HG03439 (cell line): ENCODE measurements around the gene AOPEP.

Experiments used
- ATAC-seq: cut with Tn5 transposase; IDR thresholded peaks from one replicate; pipeline ENCODE4 v1.9.1; 2021; ENCODE audit warnings: mild to moderate bottlenecking, moderate library complexity; ENCODE audit not compliant: unreplicated experiment

AOPEP gene

DNA sequence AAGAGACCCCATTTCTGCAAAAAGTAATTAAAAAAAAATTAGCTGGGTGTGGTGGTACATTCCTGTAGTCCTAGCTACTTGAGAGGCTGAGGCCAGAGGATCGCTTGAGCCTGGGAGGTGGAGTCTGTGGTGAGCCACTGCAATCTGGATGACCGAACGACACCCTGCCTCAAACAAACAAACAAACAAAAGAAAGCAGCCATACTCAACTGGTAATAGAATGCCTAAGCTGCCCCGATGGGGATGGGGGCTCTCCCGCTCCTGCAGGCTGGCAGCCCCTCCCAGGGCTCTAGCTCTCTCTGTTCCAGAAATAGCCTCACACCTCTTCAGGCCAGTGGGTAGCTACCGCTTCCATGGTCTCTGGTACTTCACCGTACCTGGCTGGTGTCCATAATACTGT, 349.2 kb downstream of the AOPEP start:
- ATAC-seq = no peak

DNA sequence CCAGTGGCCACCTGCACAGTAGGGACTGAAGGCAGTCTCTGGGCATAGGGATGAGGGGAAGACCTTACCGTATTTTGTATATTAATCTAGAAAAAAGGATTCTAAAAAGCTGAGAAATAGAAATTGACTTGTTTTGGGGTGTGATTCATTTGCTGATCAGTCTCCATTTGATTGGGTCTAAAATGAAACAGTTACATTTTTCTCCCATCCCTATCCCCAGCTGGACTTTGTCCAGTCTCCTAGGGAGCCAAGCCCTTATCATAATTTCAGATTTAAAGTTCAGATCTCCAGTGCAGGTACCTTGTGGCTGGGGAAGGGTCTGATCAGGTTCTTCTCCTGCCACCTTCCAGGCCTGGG, 350.2 kb downstream of the AOPEP start:
- ATAC-seq = no peak

DNA sequence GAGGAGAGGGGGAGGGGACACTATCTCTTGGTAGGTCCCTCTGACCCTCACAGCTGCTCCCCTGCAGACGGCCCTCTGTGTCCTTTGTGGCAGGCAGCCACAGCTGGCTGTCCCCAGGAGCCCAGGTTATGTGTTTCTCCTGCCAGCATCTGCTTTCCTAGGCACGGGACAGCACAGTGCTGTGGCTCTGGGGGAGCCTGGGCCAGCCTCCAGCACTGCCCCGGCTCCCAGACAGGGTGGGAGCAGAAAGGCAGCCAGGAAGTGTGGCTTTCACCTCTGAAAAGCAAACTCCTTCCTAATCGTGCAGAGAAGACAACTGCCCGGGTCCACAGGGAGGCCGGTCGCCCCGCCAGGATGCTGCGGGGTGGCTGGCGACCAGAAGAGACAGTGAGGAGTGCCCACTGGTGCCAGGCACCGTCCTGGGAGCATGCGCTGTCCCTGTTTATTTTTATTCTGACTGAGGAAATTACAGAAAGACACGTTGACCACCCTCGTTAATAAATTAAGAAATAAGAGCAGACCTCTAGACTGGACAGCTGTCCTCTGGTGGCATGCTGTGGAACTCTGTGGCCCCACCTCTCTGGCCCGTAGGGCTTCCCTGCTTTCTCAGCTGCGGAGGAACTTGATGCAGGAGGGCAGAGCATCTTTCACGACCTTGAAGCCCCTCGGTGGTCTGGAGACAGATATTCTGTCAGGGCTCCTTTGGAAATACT, 350.7 kb downstream of the AOPEP start:
- no peak for ATAC-seq

DNA sequence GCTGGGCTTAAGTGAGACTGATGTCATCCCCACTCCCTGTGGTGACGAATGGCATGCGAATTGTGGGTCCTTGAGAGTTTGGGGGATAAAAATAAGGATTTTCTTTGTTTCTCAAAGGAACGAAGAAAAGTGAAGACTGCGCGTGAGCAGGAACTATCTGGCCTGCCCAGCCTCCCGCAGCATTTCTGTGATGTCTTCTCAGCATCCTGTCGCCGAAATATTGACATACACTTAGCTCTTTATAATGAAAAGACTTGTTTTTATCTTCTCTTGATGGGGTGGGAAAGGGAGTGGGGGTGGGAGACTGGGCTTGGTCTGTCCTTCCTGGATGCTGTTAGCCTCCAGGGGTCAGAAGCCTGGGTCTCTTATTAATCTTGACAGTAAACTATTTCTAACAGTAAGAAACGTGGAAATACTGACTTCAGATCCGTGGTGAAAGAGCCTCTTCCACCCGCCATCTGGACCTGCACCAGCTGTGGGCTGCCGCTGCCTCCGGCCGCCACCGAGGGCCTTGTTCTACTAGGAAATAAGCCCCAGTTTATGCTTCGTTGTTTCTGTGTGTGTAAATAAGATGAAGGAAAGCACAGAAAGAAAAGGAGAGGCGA, 351.4 kb downstream of the AOPEP start:
- ATAC-seq = no peak

DNA sequence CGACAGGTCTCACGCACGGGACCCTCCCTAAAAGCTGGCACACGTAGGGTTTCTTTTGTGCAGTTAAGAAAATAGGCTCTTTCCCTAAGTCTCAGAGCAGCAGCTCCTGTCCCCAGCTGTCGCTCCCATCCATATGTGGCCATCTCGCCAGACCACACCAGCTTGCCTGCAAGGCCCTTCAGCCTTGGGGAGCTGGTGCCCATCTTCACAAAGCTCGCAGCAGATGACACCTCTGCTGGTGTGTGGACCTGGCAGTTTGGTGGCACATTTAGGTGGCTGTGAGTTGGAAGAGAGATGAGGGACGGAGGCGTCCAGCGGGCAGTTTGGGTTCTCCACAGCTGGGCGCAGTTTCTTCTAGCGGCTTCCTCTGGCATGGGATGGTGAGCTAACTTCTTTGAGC, 352.0 kb downstream of the AOPEP start:
- no peak for ATAC-seq

DNA sequence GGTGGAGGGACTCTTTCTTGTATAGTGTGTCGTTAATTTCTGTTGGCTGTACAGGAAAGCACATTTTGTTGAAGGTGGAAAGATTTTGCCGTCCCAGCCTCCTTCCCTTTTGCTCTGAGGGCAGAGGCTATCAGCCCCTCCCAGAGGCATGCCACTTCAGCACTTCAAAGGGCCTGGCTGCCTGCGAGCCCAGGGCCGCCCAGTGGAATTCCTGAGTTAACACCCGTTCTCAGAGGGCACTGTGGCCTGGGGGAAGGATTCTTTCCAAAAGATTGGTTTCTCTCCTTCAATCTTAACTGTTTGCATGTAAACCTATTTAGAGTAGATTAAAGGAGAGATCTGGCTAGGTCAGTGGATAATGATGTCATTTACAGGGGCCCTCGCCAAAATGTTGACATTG, 352.4 kb downstream of the AOPEP start:
- no peak for ATAC-seq

DNA sequence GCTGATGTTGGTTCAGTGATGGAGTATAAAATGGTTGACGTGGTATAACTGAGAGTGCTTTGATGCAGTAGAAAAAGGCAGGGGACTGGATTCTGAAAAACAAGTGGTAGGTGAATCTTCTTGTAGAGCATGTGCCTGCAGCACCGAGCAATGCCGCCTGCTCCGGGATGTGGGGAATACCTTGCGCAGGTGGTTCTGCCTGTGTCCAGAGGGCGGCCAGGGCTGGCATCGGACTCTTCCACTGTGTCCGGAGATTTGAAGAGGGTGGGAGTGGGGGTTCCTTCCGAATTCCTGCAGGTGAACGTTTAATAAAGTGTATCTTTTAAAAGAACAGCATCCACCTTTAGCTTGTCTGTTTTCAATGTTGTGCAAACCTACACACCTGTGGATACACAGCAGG, 353.0 kb downstream of the AOPEP start:
- no peak for ATAC-seq

DNA sequence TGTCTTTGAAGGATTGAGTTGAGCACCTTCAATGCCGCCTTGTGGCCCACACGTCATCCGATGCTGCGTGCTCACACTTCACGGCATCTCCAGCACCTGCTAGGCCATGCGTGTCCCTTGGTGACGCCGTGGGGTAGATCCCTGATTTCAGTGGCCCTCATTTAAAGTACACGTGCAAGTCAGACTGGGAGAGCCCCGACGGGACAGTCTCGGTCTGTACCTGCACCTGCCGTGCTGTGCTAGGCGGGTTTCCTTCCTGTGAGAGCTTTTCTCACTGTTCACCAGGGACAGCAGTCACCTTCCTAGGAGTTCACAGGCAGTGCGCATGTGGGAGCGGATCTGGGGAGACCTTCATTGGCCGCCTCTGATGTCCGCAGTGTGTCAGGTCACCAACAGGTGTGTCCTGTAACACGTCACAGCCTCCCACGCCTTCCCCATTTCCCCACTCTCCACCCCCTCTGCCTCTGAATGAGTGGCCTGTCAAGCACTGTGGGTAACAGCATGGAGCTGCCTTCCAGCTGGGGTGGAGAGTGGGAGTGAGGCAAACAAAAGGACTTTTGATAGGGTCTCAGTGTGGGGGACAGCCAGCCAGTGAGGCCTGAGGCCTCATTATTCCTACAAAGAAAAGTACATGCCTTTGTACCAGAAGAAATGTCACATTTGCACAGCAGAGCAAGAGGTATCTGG, 354.6 kb downstream of the AOPEP start:
- ATAC-seq = no peak

DNA sequence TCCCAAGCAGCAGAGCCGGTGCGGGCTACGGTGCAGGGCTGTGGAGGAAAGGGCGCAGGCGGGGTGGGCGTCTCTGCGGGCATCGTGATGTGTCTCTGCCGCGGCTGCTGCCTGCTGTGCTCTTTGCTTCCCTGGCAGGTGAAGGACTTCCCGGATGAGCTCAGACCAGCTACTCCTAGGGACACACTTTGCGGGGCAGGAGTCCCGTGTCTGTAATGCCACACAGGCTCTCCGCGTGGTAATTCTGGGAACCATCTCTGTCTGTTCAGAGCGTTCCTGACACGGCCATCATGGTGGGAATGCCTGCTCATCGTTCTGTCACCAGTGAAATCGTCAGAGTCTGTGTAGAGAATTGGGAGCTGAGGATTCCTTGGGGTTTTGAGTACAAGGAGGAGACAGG, 355.5 kb downstream of the AOPEP start:
- ATAC-seq = no peak

DNA sequence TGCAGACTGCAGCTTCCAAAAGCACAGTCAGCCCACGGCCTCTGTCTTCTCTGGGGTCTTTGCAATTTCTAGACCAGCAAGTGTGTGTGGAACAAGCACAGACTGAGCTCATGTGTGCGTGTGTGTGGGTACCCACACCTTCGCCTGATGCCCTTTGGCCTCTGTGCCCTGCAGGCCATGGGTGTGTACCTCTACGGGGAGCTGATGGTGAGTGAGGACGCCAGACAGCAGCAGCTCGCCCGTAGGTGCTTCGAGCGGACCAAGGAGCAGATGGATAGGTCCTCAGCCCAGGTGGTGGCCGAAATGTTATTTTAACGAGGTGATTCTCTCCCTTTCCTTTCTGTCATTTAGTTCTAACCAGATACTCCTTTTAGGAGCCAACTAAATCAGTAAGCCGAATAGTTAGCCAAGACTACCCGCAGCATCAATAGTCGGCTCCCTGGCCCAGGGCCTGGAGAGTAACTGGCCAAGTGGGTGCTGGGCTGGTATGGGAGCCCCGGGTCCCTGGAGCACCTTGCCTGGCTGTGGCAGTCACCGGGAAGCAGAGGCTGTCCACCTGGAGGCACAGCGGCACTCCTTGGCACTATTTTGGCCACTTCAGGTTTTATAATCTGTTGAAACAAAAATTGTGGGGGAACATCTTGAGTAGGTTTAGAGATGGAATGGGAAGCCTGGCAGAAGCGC, 356.0 kb downstream of the AOPEP start:
- ATAC-seq = no peak

DNA sequence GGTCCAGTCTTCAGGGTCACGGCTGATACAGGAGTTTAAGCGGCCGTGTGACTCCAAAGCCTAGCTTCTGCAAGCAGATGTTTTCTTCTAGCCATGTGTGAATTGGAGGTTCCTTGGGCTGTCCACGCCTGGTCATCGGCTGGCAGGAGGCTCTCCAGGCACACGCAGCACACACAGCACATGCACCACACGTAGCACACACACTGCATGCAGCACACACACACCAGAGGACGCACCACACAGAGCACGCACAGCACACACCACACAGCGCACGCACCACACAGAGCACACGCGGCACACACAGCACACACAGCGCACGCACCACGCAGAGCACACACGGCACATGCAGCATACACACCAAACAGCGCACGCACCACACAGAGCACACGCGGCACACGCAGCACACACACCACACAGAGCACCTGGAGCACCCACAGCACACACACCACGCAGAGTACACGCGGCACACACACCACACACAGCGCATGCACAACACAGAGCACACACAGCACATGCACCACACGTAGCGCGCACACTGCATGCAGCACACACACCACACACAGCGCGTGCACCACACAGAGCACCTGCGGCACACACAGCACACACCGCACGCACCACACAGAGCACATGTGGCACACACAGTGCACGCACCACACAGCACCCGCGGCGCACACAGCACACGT, 356.7 kb downstream of the AOPEP start:
- no peak for ATAC-seq

DNA sequence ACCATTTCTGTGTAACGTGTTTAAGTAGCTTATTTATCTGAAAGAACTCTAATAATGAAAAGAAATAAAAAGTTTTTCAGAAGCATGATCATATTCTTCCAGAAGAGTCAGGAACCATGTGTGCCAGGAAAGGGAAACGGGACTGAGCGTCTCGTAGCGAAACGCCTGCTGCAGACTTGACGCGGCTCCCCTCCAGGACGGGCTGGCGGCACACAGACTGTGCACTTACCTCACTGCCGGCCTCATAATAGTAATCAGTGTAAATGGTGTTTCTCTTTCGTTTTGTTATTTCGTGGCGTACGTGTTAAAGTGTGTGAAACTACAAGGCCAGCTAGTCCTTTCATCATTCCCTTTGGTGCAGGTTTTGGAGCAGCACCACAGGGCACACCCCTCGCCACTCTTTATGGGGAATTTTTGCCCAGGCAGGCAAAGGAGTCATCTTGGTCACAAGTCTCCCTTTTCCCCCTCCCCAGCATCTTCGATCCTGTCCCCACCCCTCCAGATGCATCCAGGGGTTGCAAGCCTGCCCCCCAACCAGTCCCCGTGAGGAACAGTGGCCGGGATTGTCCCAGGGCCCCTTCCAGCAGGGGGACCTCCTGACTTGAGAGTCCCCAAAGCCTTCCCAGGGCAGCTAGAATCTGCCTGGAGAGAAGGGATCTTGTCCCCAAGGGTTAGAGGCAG, 357.9 kb downstream of the AOPEP start:
- ATAC-seq = no peak

DNA sequence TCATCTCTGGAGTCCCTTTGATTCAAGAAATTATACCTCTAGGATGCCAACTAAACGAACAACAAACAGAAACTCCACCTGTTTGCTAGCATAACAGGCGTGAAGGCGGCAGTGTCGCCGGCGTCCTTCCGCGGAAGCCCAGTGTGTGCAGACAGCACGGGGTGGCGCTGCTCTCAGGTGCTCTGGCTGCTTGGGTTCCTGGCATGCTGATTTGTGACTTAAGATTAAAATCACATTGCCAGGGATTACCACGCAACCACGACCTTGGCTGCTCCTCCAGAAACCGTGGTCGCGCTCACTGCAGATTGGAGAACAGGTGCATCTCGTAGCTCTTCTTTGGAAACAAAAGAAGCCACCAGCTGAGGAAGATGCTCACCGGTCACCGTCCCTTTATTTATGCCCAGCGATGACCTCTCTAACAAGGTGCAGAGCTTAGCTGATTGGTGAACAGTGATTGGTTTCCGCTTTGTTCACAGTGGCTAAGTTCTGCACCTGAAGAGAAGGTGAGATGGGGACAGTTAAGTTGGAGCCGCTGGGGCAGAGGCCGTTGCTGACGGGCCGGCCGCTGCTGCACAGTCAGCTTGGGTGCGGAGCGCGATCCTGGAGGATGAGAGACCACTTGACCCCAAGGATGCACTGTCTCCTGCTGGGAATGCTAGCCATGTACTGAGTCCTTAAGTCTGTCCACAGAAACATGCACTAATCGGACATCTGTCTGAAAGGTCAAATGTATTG, 358.7 kb downstream of the AOPEP start:
- ATAC-seq = no peak

DNA sequence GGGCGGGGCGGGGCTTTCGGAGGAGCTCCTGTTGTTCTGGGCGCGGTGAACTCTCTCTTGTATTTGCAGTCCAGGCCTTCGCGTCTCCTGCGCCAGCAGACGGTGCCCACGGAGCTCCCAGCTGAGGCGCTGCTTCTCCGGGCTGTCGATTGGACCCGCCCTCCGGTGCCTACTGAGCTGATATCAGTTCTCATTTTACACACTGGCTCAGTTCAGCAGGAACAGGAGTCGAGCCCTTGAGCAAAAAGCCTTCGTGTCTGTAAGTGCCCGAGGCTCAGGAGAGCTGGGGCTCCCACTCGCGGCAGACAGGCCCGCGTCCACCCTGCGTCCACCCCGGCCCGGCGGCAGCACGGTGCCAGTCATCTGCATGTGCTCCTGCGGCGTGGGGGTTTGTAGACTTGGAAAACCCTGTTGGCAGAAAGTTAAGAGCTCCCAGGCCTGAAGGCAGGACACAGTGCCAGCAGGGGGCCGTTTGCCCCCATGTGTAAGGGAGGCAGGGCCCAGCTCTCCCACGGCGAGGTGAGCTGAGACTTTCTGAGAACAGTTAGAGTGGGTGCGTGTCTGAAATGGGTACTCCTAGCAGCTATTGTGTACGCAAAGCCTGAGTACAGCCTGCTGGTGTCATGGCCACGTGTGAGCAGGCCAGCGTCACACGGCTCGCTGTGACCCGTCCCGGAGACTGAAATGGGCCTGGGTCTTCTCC, 359.5 kb downstream of the AOPEP start:
- no peak for ATAC-seq

DNA sequence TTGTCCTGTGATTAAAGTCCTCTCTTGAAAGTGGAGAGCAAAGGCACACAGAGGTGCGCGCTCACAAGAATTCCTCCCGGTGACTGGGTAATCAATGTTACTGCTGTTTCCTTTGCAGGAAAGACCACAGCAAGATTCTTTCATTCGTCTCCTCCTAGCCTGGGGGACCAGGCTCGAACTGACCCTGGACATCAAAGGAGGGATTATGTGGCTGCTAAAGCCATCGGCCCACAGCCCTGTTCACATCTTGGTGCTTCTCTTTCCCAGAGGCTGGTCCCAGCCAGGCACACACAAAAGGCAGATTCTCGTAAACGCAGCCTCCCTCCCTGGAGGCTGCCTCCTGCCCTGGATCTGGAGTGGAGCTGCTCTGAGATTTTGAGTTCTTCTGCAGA, 360.1 kb downstream of the AOPEP start:
- no peak for ATAC-seq

DNA sequence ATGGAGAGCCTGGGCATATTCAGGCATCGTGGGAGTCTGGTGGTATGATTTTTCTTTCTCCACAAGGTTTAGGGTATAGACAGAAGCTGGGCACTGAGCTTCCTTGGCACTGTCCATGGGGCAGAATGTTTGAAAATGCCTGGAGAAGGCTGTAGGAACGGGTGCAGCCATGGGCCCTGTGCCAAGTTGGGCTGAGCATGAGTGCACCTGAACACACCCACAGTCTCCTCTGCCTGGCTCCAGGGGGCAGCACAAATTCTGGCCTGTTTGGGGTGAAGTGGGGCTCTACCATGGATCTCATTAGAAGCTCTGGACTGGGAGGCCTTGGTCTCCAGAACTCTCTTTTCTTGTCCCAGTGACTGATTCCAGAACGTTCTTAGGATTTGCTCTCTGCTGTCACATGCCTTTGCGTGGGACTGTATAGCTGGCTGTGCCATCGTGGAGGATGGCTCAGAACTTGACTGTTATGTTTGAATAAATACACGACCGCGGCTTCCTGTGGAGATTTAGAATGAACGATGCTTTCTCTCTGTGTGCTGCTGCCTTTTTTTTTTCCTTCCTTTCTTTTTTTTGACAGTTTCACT, 361.3 kb downstream of the AOPEP start:
- no peak for ATAC-seq

DNA sequence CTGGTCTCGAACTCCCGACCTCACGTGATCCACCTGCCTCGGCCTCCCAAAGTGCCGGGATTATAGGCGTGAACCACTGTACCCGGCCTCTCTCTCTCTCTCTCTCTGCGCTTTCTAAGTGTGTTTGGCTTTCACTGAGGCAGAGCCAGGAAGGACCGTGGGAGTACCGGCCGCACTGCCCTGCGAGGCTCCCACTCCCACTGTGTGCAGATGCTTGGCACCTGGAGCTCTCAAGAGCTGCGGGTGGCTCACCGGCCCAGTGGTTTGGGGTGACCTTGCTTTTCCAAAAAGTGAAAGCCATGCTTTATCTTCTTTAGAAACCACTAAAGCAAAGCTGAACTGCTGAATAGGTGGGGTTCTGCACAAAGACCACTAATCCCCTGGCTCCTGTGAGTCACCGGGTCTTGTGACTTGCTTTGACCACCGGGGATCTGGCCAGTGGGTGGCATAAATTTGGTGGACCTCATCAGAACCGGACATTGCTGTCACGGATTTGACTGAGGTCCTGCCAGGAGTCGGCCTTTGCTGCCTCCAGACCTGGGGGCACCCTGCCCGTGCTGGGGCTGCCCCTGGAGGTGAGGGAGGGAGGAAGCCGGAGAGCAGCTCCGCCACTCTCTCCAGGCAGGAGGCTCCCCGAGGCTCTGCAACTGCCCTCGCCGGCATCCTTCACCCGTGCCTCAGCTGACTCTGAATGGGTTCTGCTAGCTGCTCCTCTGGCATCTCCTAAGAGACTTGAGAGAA, 362.1 kb downstream of the AOPEP start:
- no peak for ATAC-seq

DNA sequence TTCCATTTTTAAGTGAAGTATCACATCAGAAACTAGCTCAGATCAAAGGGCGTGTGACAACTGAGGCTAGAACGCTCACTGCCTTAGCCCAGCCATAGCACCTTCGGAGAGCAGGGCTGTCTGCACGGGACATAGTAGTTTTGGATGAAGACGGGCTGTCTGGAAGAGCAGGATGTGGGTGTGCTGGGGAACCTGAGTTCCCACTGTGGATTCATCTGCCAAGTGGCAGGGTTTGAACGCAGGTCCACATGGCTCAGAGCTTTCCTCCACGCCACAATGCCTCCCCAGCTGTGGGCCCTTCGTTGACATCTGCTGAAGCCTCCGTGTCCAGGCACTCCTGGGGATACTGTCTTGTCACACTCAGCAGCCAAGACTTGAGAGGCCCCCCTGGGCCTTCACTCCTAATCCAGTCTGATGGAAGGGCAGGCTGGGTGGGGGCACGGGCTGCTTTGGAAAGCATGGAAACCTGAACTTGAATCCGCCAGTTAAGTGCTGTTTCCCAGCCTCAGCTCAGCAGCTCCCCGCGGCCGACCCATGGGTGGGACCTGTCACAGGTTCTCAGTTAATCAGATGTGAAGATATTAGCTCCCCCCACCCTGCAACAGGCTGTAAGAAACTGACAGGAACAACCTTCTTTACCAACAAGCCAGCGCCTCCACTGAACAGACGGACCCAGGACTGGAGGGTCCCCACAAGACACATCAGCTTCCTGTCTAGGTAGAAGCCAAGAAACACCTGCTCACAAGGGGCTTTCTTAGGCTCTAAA, 362.9 kb downstream of the AOPEP start:
- no peak for ATAC-seq
